SK-N-SH (cell line): ENCODE data around the gene COL26A1. TPM values are rescaled to one million over a fixed set of nuclear protein-coding genes. Genes with fewer than 3 reads are reported as not detected.
"Not testable (repeated sequence)": the region's sequence is repeated elsewhere in the genome, so short reads cannot be mapped to it uniquely, and the experiment has no call there.

Source experiments
- CTCF ChIA-PET: fragments of 300-600, 350-600 bp; formaldehyde crosslinking; extraction: SDS; loops from one replicate; lab custom pipeline; 2021; lab: Yijun Ruan, JAX
- POLR2A ChIA-PET: fragments of 350-600 bp; sonication (Branson Sonifier 250); formaldehyde crosslinking; extraction: SDS; loops from one replicate; lab custom pipeline; 2020; ENCODE audit warnings: antibody characterized with exemption, inconsistent platforms; lab: Yijun Ruan, JAX
- DNase-seq: peaks from one replicate; pipeline ENCODE4 v3.0.0; 2012
- H2AFZ ChIP-seq: fragments of 200-600 bp; sonication (generic); 2 replicates; pipeline ENCODE4 v1.8.1; 2016; ENCODE audit warnings: antibody characterized with exemption, mild to moderate bottlenecking, low read depth
- H3F3A ChIP-seq: fragments of 200-600 bp; sonication (generic); replicated peaks from 2 replicates; pipeline ENCODE3; 2016; ENCODE audit warnings: antibody characterized with exemption, mild to moderate bottlenecking; ENCODE audit not compliant: insufficient read depth
- H3K27ac ChIP-seq, 2 experiments: fragments of 200-500 bp in 1 of 2; fragments of 200-600 bp in 1 of 2; sonication (Bioruptor generic) in 1 of 2; sonication (generic), shearing (Covaris generic) in 1 of 2; 2 replicates each; pipeline versions ENCODE4 v1.5.1 to v1.6.1; 2014 to 2016; ENCODE audit warnings: low read depth in 2 of 2, inconsistent platforms in 1 of 2, low read length in 1 of 2, mild to moderate bottlenecking in 1 of 2, mixed read lengths in 1 of 2
- H3K27me3 ChIP-seq: fragments of 200-600 bp; sonication (generic), shearing (Covaris generic); 2 replicates; pipeline ENCODE4 v1.6.1; 2016; ENCODE audit warnings: mixed run types; ENCODE audit not compliant: insufficient read depth
- H3K36me3 ChIP-seq, 2 experiments: fragments of 200-500 bp in 1 of 2; fragments of 200-600 bp in 1 of 2; sonication (Bioruptor generic) in 1 of 2; sonication (generic) in 1 of 2; replicated peaks in 1 of 2; 2 replicates each; pipeline versions ENCODE3 to v1.5.1; 2014 to 2016; ENCODE audit warnings: low read length in 1 of 2, mild to moderate bottlenecking in 1 of 2; ENCODE audit not compliant: insufficient read depth in 2 of 2, control insufficient read depth in 1 of 2
- H3K4me1 ChIP-seq, 2 experiments: fragments of 200-500 bp in 1 of 2; fragments of 200-600 bp in 1 of 2; sonication (Bioruptor generic) in 1 of 2; sonication (generic), shearing (Covaris generic) in 1 of 2; 2 replicates each; pipeline versions ENCODE4 v1.5.1 to v1.6.1; 2014 to 2016; ENCODE audit warnings: low read depth in 1 of 2, low read length in 1 of 2, mixed run types in 1 of 2; ENCODE audit not compliant: insufficient read depth in 2 of 2, control insufficient read depth in 1 of 2
- H3K4me2 ChIP-seq: fragments of 200-600 bp; sonication (generic), shearing (Covaris generic); 2 replicates; pipeline ENCODE4 v1.6.1; 2017; ENCODE audit warnings: mixed run types
- H3K4me3 ChIP-seq, 2 experiments: fragments of 200-500 bp in 1 of 2; fragments of 200-600 bp in 1 of 2; sonication (Bioruptor generic) in 1 of 2; sonication (generic), shearing (Covaris generic) in 1 of 2; 2 replicates each; pipeline versions ENCODE4 v1.5.1 to v1.8.1; 2014 to 2016; ENCODE audit warnings: low read depth in 2 of 2, inconsistent platforms in 1 of 2, low read length in 1 of 2, mild to moderate bottlenecking in 1 of 2, mixed read lengths in 1 of 2, moderate library complexity in 1 of 2
- H3K79me2 ChIP-seq: fragments of 200-600 bp; sonication (generic); 2 replicates; pipeline ENCODE4 v1.8.1; 2017; ENCODE audit warnings: mild to moderate bottlenecking; ENCODE audit not compliant: insufficient read depth
- H3K9ac ChIP-seq: fragments of 200-600 bp; sonication (generic); 2 replicates; pipeline ENCODE4 v1.6.1; 2017; ENCODE audit warnings: mixed run types
- H3K9me2 ChIP-seq: fragments of 200-600 bp; sonication (generic); 2 replicates; pipeline ENCODE4 v1.6.1; 2017; ENCODE audit warnings: mixed run types
- H3K9me3 ChIP-seq: fragments of 200-600 bp; sonication (generic); 2 replicates; pipeline ENCODE4 v1.6.1; 2017; ENCODE audit warnings: mixed run types, mild to moderate bottlenecking, moderate library complexity
- H4K20me1 ChIP-seq: fragments of 200-600 bp; sonication (generic); 2 replicates; pipeline ENCODE4 v1.6.1; 2017; ENCODE audit warnings: mild to moderate bottlenecking, mixed run types; ENCODE audit not compliant: insufficient read depth
- EP300 ChIP-seq, 2 experiments: IDR thresholded peaks; 2 replicates each; pipeline versions ENCODE4 v1.4.0 to v1.6.1; 2012; ENCODE audit warnings: borderline replicate concordance in 1 of 2, low read depth in 1 of 2, low read length in 1 of 2
- FOXM1 ChIP-seq: IDR thresholded peaks from 2 replicates; pipeline ENCODE4 v1.4.0; 2012; ENCODE audit warnings: low read depth, mild to moderate bottlenecking
- MXI1 ChIP-seq: IDR thresholded peaks from 2 replicates; pipeline ENCODE4 v1.6.1; 2012; ENCODE audit warnings: mild to moderate bottlenecking, low read depth, low read length, improper control_type of control experiment
- NFIC ChIP-seq: IDR thresholded peaks from 2 replicates; pipeline ENCODE4 v1.4.0; 2012; ENCODE audit warnings: borderline replicate concordance
- RCOR1 ChIP-seq: fragments of 150-350 bp; IDR thresholded peaks from 2 replicates; pipeline ENCODE4 v1.6.1; 2017; ENCODE audit warnings: antibody characterized with exemption, low read length
- RXRA ChIP-seq: IDR thresholded peaks from 2 replicates; pipeline ENCODE4 v1.4.0; 2012; ENCODE audit warnings: low read depth, mild to moderate bottlenecking, borderline replicate concordance
- TCF12 ChIP-seq: IDR thresholded peaks from 2 replicates; pipeline ENCODE4 v1.4.0; 2012
- YY1 ChIP-seq: IDR thresholded peaks from 2 replicates; pipeline ENCODE4 v1.4.0; 2012; ENCODE audit warnings: low read depth, mild to moderate bottlenecking
- WGBS: methylation state at CpG from one replicate; pipeline ENCODE4 v1.1.6; 2017; ENCODE audit warnings: low lambda C conversion rate; 5-methylcytosine and 5-hydroxymethylcytosine counted together
- polyA plus RNA-seq, 3 experiments: library from polyadenylated mRNA; depleted of rRNA; stranded (reverse); fragments of >200 nt; gene quantifications; 2 replicates each; pipeline ENCODE4 v1.2.3, GENCODE V29; 2012
- TF ChIP-seq, protein P1 (sequence below): IDR thresholded peaks from 2 replicates; pipeline ENCODE4 v1.4.0; 2012; ENCODE audit warnings: low read depth, borderline replicate concordance
- TF ChIP-seq, protein P2 (sequence below): fragments of 150-350 bp; IDR thresholded peaks from 2 replicates; pipeline ENCODE4 v1.6.1; 2017; ENCODE audit warnings: antibody characterized with exemption, low read length, low read depth, borderline replicate concordance
- TF ChIP-seq, protein P3 (sequence below): IDR thresholded peaks from 2 replicates; pipeline ENCODE4 v1.6.1; 2012; ENCODE audit warnings: mild to moderate bottlenecking, low read depth, low read length, moderate library complexity

Gene COL26A1
- polyA plus RNA-seq, 1 of the 3 experiments (the other 2 are of a cell fraction), result 0.05 TPM

DNA sequence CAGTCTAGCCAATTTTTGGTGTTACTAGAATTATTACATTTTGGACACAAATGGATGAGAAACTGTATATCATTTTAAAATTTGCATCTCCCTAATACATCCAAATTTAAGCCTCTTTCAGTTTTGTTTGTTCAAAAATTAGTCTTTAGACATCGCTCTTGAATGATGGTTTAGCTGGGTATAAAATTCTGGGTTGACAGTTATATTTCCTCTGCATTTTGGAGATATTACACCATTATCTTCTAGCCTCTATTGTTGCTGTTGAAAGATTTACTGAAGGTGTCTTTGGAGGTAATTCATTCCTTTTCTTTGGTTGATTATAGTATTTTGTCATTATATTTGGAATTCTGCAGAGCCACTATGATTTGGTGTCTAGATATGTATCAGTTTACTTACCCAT is 116.5 kb downstream of the COL26A1 start (continued):
- TF ChIP-seq, protein P1, sequence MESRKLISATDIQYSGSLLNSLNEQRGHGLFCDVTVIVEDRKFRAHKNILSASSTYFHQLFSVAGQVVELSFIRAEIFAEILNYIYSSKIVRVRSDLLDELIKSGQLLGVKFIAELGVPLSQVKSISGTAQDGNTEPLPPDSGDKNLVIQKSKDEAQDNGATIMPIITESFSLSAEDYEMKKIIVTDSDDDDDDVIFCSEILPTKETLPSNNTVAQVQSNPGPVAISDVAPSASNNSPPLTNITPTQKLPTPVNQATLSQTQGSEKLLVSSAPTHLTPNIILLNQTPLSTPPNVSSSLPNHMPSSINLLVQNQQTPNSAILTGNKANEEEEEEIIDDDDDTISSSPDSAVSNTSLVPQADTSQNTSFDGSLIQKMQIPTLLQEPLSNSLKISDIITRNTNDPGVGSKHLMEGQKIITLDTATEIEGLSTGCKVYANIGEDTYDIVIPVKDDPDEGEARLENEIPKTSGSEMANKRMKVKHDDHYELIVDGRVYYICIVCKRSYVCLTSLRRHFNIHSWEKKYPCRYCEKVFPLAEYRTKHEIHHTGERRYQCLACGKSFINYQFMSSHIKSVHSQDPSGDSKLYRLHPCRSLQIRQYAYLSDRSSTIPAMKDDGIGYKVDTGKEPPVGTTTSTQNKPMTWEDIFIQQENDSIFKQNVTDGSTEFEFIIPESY, result no peak
- TF ChIP-seq RXRA, result no peak
- TF ChIP-seq NFIC, result no peak
- TF ChIP-seq, protein P2, sequence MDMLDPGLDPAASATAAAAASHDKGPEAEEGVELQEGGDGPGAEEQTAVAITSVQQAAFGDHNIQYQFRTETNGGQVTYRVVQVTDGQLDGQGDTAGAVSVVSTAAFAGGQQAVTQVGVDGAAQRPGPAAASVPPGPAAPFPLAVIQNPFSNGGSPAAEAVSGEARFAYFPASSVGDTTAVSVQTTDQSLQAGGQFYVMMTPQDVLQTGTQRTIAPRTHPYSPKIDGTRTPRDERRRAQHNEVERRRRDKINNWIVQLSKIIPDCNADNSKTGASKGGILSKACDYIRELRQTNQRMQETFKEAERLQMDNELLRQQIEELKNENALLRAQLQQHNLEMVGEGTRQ, result no peak
- TF ChIP-seq FOXM1, result no peak

DNA sequence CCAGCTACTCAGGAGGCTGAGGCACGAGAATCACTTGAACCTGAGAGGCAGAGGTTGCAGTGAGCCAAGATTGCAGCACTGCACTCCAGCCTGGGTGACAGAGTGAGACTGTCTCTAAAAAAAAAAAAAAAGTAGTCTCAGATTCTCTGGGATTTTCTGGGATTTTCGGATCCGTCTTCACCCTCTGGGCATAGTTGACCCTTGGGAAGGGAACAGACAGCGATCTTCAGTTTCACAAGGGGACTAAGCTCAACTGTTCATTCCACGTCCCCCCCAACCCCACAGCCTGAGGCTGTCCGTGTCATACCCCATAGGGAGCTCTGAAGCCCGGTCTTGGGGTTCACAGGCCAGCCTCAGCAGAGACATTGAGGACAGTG is 123.4 kb downstream of the COL26A1 start:
- not testable (repeated sequence) for H3K36me3 ChIP-seq, H3K9me3 ChIP-seq, H2AFZ ChIP-seq, H3F3A ChIP-seq, H3K27me3 ChIP-seq, DNase-seq, H3K79me2 ChIP-seq, H3K4me3 ChIP-seq, H4K20me1 ChIP-seq, H3K9ac ChIP-seq, H3K9me2 ChIP-seq, H3K4me2 ChIP-seq
- peaks cover 3 to 28% of the 10 kb centered on the region in 2 experiments; a peak in 1 of 4 replicates for H3K4me1 ChIP-seq
- H3K27ac ChIP-seq, result peak overlapping the region in 1 of 2 experiments; percentile 77; a peak in 2 of 4 replicates
- WGBS, result 78% methylated on average over 7 of the region's 7 CpGs
- ChIA-PET POLR2A (interaction anchor here (0.5 kb wide), 1 partner anchor 12 kb away, joined by 3 read pairs; no protein-coding TSS in a partner anchor), CTCF (interaction anchor here (1.1 to 2.9 kb wide), 5 partner anchors 20 to 64 kb away, joined by 3 to 13 read pairs (median 4); no protein-coding TSS in a partner anchor)

DNA sequence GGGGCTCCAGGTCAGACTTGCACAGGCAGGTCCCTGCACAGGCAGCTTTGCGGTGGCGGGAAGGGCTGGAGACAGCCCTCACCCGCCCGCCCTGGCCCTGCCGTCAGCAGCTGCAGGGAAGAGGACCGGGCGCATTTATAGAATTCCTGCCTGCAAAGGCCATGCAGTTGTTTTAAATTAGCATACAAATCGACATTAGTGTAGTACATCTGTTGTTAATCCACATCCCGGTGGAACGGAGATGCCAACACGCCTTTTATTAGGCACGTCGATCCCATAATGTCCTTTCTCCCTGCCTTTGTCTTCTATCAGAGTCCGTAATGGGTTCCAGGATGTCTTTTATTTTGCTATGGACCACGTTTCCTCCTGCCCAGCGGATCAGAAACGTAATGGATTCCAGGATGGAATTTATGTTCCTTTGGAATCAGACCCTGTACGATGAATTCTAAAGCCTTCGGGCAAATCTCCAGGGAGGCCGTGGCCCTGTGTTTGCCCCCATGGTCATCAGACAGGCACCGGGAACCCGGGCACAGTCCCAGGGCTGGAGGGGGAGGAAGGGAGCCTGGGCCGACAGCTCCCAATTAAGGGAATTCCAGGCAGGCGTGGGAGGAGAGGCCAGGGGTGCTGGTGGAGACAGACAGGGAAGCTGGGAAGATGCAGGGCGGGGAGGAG is 123.9 kb downstream of the COL26A1 start:
- ChIA-PET POLR2A (interaction anchor here (0.5 kb wide), 1 partner anchor 13 kb away, joined by 3 read pairs; no protein-coding TSS in a partner anchor), CTCF (interaction anchor here (1.0 to 3.1 kb wide), 8 partner anchors 19 to 203 kb away, joined by 3 to 14 read pairs (median 4); no protein-coding TSS in a partner anchor)
- no peak overlapping the region for H3K4me3 ChIP-seq
- peak; percentile 83 for DNase-seq
- H3K27ac ChIP-seq, result peak overlapping the region in 1 of 2 experiments; percentile 77; a peak in 2 of 4 replicates
- H3F3A ChIP-seq, result no peaks in the 10 kb centered on the region
- no peak overlapping the region for H3K9ac ChIP-seq
- no peak overlapping the region for H2AFZ ChIP-seq
- no peaks in the 10 kb centered on the region for H3K79me2 ChIP-seq
- H4K20me1 ChIP-seq, result no peaks in the 10 kb centered on the region
- TF ChIP-seq EP300 (IDR thresholded peaks at IDR 0.05; ENCODE audit: borderline replicate concordance in 1 of 2, low read depth in 1 of 2, low read length in 1 of 2) (no peak), TCF12 (peak; percentile 23; the same call in 1 of the 2 replicates), YY1 (no peak), FOXM1 (no peak), MXI1 (0 out of 2 replicates have a peak, but pooled peaks have one; percentile 27), RCOR1 (peak; percentile 95), RXRA (no peak)
- TF ChIP-seq, protein P3, sequence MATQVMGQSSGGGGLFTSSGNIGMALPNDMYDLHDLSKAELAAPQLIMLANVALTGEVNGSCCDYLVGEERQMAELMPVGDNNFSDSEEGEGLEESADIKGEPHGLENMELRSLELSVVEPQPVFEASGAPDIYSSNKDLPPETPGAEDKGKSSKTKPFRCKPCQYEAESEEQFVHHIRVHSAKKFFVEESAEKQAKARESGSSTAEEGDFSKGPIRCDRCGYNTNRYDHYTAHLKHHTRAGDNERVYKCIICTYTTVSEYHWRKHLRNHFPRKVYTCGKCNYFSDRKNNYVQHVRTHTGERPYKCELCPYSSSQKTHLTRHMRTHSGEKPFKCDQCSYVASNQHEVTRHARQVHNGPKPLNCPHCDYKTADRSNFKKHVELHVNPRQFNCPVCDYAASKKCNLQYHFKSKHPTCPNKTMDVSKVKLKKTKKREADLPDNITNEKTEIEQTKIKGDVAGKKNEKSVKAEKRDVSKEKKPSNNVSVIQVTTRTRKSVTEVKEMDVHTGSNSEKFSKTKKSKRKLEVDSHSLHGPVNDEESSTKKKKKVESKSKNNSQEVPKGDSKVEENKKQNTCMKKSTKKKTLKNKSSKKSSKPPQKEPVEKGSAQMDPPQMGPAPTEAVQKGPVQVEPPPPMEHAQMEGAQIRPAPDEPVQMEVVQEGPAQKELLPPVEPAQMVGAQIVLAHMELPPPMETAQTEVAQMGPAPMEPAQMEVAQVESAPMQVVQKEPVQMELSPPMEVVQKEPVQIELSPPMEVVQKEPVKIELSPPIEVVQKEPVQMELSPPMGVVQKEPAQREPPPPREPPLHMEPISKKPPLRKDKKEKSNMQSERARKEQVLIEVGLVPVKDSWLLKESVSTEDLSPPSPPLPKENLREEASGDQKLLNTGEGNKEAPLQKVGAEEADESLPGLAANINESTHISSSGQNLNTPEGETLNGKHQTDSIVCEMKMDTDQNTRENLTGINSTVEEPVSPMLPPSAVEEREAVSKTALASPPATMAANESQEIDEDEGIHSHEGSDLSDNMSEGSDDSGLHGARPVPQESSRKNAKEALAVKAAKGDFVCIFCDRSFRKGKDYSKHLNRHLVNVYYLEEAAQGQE, result 0 out of 2 replicates have a peak, but pooled peaks have one; percentile 17
- H3K27me3 ChIP-seq, result no peaks in the 10 kb centered on the region
- no peaks in the 10 kb centered on the region for H3K36me3 ChIP-seq
- WGBS, result 28% methylated on average over 24 of the region's 25 CpGs
- H3K9me2 ChIP-seq, result no peaks in the 10 kb centered on the region
- no peaks in the 10 kb centered on the region for H3K9me3 ChIP-seq
- peaks cover 3 to 28% of the 10 kb centered on the region in 2 experiments; a peak in 1 of 4 replicates for H3K4me1 ChIP-seq
- no peak overlapping the region for H3K4me2 ChIP-seq
